NT2/D1 (cell line): ENCODE measurements around the gene COL18A1.

Experiments used
- YY1 ChIP-seq: IDR thresholded peaks from 2 replicates; pipeline ENCODE4 v1.6.1; 2011; ENCODE audit not compliant: insufficient read length, insufficient read depth
- ZNF274 ChIP-seq: IDR thresholded peaks from 2 replicates; pipeline ENCODE4 v1.6.1; 2011; ENCODE audit warnings: mild to moderate bottlenecking, low read depth, low read length

- TF ChIP-seq ZNF274 (no peak), YY1 (no peak)
Measured at GRCh38 chr21:45406801-45407628, 2.0 kb downstream of the COL18A1 start.
